HFF-Myc (cell line): ENCODE data around the gene ADORA2A.

Experiments
- DNase-seq: peaks from one replicate; pipeline ENCODE4 v3.0.0-alpha.2; 2011; ENCODE audit warnings: low read depth; ENCODE audit errors: extremely low read depth
- H3K4me3 ChIP-seq: replicated peaks from 2 replicates; pipeline ENCODE4 v1.5.1; 2011; ENCODE audit warnings: low read depth, mild to moderate bottlenecking, control low read depth, low read length
- CTCF ChIP-seq: IDR thresholded peaks from 2 replicates; pipeline ENCODE4 v1.5.1; 2012; ENCODE audit warnings: mild to moderate bottlenecking, low read depth, low read length, control low read depth; ENCODE audit errors: missing control alignments

Gene ADORA2A

DNA sequence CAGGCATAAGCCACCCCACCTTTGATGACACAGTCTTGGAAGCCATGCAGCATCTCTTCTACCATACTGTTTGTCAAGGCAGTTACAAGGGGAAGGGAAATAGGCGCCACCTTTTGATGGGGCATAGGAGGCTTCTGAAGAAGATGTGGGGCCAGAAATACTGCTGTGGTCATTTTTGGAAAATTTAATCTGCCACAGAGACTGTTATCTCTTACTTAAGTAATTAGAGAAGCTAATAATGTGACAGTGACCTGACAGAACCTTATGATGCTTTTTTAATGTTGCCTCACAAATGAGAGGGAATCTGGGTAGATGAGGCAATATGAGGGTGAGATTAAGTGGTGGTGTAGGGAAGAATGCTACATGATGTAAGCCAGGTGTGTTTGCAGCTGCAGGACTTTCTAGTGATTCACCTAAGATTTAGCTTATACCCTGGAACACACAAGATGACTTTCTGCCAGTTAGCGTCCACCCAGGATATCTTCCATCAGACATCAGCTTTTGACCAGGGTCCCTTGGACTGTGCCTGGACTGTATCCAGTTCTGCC is 34.3 kb upstream of the ADORA2A start:
- no peak overlapping the region for H3K4me3 ChIP-seq
- no peak for TF ChIP-seq CTCF
- DNase-seq: no peak

DNA sequence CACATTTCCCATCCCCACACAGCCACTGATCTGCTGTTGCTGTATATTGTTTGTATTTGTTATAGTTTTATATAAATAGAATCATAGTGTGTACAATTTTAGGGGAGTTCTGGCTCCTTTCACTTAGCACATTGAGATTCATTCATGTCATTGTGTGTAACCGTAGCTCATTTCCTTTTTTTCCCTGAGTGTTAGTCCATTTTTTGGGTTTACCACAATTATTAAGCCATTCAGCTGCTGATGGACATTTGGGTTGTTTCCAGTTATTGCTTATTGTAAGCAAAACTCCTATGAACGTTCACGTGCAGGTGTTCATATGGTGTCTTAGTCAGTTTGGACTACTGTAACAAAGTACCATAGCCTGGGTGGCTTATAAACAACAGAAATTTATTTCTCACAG is 33.6 kb upstream of the ADORA2A start:
- TF ChIP-seq CTCF: no peak
- DNase-seq: no peak
- H3K4me3 ChIP-seq: no peak overlapping the region

- DNase-seq: no peak
- TF ChIP-seq CTCF: no peak
Observed at GRCh38 chr22:24394254-24394653, 33.1 kb upstream of the ADORA2A start.

DNA sequence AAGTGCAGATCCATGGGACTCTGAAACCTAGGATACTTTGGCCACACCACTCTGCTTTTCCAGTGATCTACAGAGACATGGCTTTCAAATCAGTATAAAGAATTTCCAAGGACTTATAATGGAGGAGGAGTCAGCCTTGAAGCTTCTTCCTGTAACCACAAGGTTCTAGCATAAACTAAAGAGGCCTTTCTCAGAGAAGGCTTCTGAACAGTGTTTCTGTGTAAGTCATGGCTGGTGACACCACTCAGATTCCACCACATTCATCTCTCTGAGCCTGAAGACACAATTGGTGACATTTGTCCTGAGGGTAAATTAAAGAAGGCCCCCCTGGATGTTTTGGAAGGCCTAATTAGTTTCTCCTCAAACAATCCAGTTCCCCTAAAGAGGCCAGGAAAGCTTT is 29.0 kb upstream of the ADORA2A start:
- TF ChIP-seq CTCF: no peak
- DNase-seq: no peak
- H3K4me3 ChIP-seq: no peak overlapping the region

More at GRCh38 chr22:24394254-24394653, 33.1 kb upstream of the ADORA2A start:
- no peak overlapping the region for H3K4me3 ChIP-seq

- DNase-seq: no peak
- no peak overlapping the region for H3K4me3 ChIP-seq
- no peak for TF ChIP-seq CTCF
Observed at GRCh38 chr22:24400034-24400725, 27.2 kb upstream of the ADORA2A start.

DNA sequence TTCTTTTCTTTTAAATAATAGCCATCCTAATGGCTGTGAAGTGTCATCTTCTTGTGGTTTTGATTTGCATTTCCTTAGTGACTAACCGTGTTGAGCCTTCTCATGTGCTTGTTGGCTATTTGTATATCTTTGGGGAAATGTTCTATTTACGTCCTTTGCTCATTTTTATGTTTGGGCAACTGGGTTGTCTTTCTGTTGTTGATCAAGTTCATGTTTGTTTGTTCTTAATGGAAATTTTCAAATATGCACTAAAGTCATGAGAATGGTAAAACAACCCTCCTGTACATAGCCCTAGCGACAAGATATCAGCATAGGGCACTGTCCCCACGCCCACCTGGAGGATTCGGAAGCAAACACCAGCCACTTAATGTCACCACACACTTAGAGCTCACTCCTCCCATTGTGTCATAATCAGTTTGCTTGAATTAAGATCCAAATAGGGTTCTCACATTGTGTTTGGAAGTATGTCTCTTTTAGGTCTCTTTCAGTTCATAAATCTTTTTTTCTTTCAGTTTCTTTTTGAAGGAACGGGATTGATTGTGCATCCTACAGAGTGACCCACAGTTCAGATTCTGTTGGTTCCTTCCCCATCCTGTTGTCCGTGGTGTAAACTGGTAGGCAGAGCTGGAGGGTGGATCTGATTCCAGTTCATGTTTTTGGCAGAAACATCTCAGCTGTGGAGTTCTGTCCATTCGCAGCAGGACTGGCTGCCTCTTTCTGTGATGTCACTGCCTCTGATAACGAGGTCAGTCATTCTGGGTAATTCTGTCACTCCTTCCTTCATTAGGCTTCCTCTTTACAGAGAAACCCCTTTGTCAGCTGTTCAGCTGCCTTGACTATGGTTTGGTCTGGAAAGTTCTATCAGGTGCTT is 26.4 kb upstream of the ADORA2A start:
- no peak for TF ChIP-seq CTCF
- no peak overlapping the region for H3K4me3 ChIP-seq
- DNase-seq: no peak
